Dermis blood vessel endothelial cell (primary cell): Measurements from ENCODE around the gene TOM1. TPM values are rescaled to one million over a fixed set of nuclear protein-coding genes. Genes with fewer than 3 reads are reported as not detected.

Experiments used
- DNase-seq: peaks from one replicate; pipeline ENCODE4 v3.0.0; 2010
- total RNA-seq: library from RNA; depleted of rRNA; stranded (reverse); fragments of >200 nt; gene quantifications from 2 replicates; pipeline ENCODE4 v1.2.3, GENCODE V29; 2014

TOM1 gene
- total RNA-seq, 1 donor from 2014 or later: 31.8 TPM

DNA sequence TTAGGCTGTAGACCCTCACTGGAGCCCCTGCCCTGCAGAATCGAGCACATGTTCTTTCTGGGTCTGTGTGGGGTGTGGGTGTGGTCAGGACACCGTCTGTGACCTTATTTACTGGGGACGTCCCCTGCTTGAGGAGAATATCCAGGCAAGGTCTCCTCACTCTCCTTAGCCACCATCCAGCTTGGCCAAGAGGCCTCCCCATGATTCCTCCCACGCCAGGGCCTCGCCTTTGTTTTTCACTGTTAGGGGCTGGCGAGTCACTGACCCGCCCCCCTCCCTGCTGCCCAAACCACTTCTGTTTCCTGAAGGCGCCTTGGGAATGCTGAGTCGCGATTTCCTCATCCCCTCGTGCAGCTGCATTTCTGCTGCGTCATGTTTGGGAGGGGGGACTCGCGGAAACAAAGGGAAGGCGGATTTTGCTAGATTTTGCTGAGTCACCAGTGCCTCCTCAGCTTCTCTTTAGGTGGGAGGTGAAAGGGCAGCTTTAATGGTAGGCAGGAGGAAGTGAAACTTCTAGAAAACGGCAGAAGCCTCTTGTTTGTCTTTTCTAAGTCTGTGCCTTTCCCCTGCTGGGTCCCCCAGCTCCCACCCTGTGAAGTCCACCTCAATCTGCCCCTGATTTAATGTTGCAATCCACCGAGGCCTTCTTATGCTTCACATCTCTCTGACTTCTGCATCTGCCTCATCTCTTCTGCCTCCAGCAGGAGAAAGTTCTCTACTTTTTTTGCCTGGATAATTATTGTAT lies 77.2 kb downstream of the TOM1 start:
- DNase-seq: peak; percentile 100

DNA sequence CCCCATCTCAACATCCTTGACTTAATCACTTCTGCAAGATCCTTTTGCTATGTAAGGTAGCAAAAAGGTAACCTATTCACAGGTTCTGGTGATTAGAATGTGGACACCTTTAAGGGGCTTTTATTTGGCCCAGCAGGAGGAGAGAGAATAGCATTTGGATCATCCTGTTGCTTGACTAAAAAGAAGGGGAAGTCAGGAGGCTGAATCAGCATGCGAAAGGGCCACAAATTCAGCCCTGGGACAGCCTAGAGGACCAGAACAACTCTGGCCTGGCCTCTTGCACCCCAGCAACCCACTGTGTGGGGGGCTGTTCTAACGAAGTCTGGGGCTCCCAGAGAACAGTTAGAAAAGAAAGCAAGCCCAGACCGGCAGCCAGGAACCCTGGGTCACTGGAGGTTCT lies 78.0 kb downstream of the TOM1 start:
- DNase-seq: no peak

- no peak for DNase-seq
Observed at GRCh38 chr22:35378621-35379020, 78.9 kb downstream of the TOM1 start.

DNA sequence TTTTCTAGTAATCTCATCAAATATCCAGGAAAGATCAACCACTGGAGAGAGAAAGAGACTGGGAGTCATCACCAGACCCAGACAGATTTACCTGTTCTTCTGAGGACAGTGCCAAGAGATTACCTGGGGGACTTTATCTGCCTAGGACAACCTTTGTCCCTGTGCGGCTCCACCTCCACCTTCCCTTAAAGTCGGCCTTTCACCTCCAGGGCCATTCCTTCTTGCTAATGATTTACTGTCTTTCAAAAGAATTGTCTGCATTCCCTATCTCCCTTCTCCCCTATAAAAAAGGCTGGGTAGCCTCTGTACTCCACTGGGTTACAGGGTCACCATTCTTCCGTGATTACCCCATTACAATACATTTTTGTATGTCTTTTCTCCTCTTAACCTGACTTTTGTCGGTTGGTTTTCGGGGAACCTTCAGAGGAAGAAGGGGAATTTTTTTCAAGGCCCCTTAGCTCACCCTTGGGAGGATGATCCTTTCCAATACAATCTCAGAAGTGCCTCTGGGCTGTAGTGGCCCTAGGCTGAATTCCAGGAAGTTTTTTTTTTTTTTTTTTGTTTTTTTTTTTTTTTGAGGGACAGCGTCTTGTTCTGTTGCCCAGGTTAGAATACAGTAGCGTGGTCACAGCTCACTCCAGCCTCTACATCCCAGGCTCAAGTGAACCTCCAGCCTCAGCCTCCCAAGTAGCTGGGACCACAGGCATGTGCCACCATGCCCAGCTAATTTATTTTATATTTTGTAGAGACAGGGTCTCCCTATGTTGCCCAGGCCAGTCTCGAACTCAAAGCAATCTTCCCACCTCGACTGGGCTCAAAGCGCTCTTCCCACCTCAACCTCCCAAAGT lies 79.7 kb downstream of the TOM1 start:
- DNase-seq: no peak

- DNase-seq: peak; percentile 59
Observed at GRCh38 chr22:35380013-35380412, 80.3 kb downstream of the TOM1 start.

GRCh38 chr22:35380537-35381423 lies 81.1 kb downstream of the TOM1 start, which contains the start of gene HMOX1:
TSS of gene HMOX1 (plus strand) at chr22:35381096. CDS start at chr22:35381174, 78 bp downstream.
- DNase-seq: peak; percentile 91

DNA sequence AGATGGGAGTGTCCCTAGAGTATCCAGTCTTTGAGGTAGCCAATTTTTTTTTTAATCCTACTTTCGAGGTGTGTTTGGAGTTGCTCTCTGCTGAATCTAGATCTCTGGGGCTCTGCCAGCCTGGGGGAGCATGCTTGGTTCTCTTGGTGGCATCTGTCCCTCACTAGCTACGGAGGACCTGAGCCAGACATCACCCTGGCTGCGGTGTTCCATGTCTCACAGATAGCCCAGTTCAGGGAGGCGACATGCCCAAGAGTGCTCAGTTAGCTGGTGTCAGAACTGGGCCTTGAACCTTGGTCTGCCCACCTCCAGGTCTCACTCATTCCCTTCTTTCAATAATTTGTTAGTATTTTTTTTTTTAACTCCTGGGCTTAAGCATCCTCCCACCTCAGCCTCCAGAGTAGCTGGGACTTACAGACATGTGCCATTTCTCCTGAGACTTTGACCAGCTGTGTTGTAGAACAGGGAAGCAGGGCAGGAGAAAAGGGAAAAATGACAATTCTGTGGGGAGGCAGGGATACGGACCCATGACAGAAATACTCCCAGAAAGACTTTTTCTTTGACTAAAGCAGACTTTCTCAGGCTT lies 81.8 kb downstream of the TOM1 start:
- DNase-seq: no peak

DNA sequence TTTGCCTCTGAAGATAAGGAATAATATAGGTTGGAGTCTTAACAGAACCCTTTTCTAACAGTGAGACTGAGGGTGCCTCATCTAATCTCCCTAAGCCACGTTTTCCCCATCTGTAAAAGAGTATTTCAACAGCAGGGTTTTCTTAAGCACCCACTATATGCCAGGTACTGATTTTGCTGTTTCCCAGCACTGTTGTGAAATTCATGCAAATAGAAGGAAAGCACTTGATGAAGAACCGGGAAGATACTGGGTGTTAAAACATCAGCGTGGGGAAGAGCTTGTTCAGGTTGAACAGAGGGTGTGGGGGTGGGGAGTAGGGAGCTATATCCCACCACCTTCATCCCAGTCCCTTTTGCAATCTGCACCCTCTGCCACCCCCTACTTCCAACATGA lies 84.0 kb downstream of the TOM1 start:
- DNase-seq: no peak

- no peak for DNase-seq
Observed at GRCh38 chr22:35384527-35384926, 84.8 kb downstream of the TOM1 start.

- no peak for DNase-seq
Observed at GRCh38 chr22:35384975-35385588, 85.4 kb downstream of the TOM1 start.

- DNase-seq: no peak
Observed at GRCh38 chr22:35386670-35387288, 87.1 kb downstream of the TOM1 start.

DNA sequence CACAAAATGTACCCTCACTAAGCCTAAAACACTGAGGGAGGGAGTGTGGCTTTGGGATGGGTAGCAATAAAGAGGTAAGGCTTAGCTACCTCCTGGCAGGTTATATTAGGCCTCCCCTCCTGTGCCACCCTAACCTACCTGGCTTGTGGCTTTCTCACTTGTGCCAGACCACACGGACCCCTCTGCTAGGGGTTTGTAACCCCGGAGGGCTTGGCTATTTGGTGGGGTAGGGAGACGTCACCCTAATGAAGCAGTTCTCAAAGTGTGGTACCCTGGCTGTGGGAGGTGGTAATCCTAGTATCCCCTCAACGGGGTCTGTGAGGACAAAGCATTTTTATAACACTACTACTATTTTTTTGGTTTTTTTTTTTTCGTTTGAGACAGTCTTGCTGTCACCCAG lies 91.2 kb downstream of the TOM1 start:
- DNase-seq: no peak

- DNase-seq: no peak
Observed at GRCh38 chr22:35392357-35392756, 92.7 kb downstream of the TOM1 start.

DNA sequence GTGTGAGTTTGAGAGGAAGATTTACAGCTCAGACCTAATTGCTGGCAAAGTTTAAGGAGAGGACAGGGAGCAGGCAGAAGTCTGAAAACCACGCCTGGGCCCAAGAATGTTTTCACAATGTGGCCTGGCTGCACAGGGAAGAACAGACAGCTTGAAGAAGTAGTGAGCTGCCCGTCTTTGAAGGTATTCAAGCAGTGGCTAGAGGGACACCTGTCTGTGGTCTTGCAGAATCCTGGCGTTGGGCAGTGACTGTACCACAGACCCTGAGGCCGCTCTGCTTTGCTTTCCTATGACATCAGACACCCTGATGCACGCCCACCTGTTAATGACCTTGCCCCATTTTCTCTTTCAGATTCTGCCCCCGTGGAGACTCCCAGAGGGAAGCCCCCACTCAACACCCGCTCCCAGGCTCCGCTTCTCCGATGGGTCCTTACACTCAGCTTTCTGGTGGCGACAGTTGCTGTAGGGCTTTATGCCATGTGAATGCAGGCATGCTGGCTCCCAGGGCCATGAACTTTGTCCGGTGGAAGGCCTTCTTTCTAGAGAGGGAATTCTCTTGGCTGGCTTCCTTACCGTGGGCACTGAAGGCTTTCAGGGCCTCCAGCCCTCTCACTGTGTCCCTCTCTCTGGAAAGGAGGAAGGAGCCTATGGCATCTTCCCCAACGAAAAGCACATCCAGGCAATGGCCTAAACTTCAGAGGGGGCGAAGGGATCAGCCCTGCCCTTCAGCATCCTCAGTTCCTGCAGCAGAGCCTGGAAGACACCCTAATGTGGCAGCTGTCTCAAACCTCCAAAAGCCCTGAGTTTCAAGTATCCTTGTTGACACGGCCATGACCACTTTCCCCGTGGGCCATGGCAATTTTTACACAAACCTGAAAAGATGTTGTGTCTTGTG lies 93.7 kb downstream of the TOM1 start:
- no peak for DNase-seq

DNA sequence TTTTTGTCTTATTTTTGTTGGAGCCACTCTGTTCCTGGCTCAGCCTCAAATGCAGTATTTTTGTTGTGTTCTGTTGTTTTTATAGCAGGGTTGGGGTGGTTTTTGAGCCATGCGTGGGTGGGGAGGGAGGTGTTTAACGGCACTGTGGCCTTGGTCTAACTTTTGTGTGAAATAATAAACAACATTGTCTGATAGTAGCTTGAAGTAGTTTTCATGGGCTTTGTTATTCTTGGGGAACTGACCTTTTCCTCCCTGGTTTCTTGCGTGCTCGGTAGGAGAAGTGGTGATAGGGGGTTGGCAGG lies 94.3 kb downstream of the TOM1 start:
- no peak for DNase-seq

GRCh38 chr22:35394810-35395563 lies 95.3 kb downstream of the TOM1 start:
- no peak for DNase-seq

DNA sequence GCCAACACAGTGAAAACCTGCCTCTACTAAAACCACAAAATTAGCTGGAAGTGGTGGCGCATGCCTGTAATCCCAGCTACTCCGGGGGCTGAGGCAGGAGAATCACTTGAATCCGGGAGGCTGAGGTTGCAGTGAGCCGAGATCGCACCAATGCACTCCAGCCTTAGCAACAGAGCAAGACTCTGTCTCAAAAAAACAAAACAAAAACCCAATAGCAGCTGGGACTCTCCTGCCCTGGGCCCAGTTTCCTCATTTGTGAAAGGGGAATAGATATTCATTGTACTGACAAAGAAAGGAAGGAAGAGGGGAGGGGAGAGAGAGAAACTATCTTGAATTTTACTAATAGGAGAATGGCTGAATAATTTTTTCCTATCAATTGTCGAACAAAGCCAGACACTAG lies 96.9 kb downstream of the TOM1 start:
- DNase-seq: peak; percentile 69

- peak; percentile 40 for DNase-seq
Observed at GRCh38 chr22:35397095-35397904, 97.6 kb downstream of the TOM1 start.
